BLaER1 (cell line): ENCODE data around the gene WDR7.

Source experiments
- H3K27ac ChIP-seq: shearing (Covaris generic); formaldehyde crosslinking; 2 replicates; pipeline ENCODE4 v1.8.1; 2022
- H3K27me3 ChIP-seq: shearing (Covaris generic); formaldehyde crosslinking; 2 replicates; pipeline ENCODE4 v1.8.1; 2022
- H3K36me3 ChIP-seq: shearing (Covaris generic); formaldehyde crosslinking; 2 replicates; pipeline ENCODE4 v1.8.1; 2022
- H3K4me1 ChIP-seq: shearing (Covaris generic); formaldehyde crosslinking; 2 replicates; pipeline ENCODE4 v1.8.1; 2022
- H3K4me2 ChIP-seq: shearing (Covaris generic); formaldehyde crosslinking; 2 replicates; pipeline ENCODE4 v1.8.1; 2022
- H3K4me3 ChIP-seq: shearing (Covaris generic); formaldehyde crosslinking; 2 replicates; pipeline ENCODE4 v1.8.1; 2022
- H3K9ac ChIP-seq: shearing (Covaris generic); formaldehyde crosslinking; 2 replicates; pipeline ENCODE4 v1.8.1; 2022
- H3K9me3 ChIP-seq: shearing (Covaris generic); formaldehyde crosslinking; 2 replicates; pipeline ENCODE4 v1.8.1; 2022
- H4K20me1 ChIP-seq: shearing (Covaris generic); formaldehyde crosslinking; 2 replicates; pipeline ENCODE4 v1.8.1; 2022
- Cebpa-rat ChIP-seq: shearing (Covaris generic); IDR thresholded peaks from 2 replicates; pipeline ENCODE4 v1.8.1; 2022

The WDR7 gene

GRCh38 chr18:57083485-57083884 is 432.3 kb downstream of the WDR7 start:
- H4K20me1 ChIP-seq, result peaks cover 27% of the 10 kb centered on the region

GRCh38 chr18:57084331-57085271 is 433.4 kb downstream of the WDR7 start:
- Histone ChIP-seq H3K36me3 (no peaks in the 10 kb centered on the region), H3K4me3 (no peak overlapping the region), H3K27ac (no peak overlapping the region), H3K9ac (no peak overlapping the region), H3K4me1 (peaks cover 27% of the 10 kb centered on the region), H3K9me3 (peaks cover 20% of the 10 kb centered on the region), H4K20me1 (peaks cover 27% of the 10 kb centered on the region; the same call in 1 of the 2 replicates), H3K4me2 (peak overlapping the region; percentile 60), H3K27me3 (peaks cover 70% of the 10 kb centered on the region)
- TF ChIP-seq Cebpa-rat, result no peak

More at GRCh38 chr18:57083485-57083884, 432.3 kb downstream of the WDR7 start:
- Histone ChIP-seq H3K9me3 (peaks cover 20% of the 10 kb centered on the region), H3K9ac (no peak overlapping the region), H3K4me3 (no peak overlapping the region), H3K4me1 (peaks cover 17% of the 10 kb centered on the region), H3K27me3 (peaks cover 81% of the 10 kb centered on the region), H3K4me2 (no peak overlapping the region), H3K27ac (no peak overlapping the region), H3K36me3 (no peaks in the 10 kb centered on the region)
- TF ChIP-seq Cebpa-rat, result no peak

GRCh38 chr18:57085371-57085770 is 434.2 kb downstream of the WDR7 start:
- Histone ChIP-seq H3K4me3 (no peak overlapping the region), H3K4me1 (peaks cover 35% of the 10 kb centered on the region), H3K36me3 (no peaks in the 10 kb centered on the region), H3K4me2 (peak overlapping the region; percentile 60), H3K9me3 (peaks cover 20% of the 10 kb centered on the region), H4K20me1 (peaks cover 21% of the 10 kb centered on the region; the same call in 1 of the 2 replicates), H3K27me3 (peaks cover 62% of the 10 kb centered on the region), H3K27ac (no peak overlapping the region), H3K9ac (no peak overlapping the region)
- TF ChIP-seq Cebpa-rat, result no peak

GRCh38 chr18:57086163-57086562 is 435.0 kb downstream of the WDR7 start:
- TF ChIP-seq Cebpa-rat, result no peak
- Histone ChIP-seq H3K27ac (no peak overlapping the region), H3K9me3 (peaks cover 20% of the 10 kb centered on the region), H3K36me3 (no peaks in the 10 kb centered on the region), H3K4me3 (no peak overlapping the region), H3K9ac (no peak overlapping the region), H4K20me1 (peaks cover 13% of the 10 kb centered on the region; the same call in 1 of the 2 replicates), H3K4me2 (no peak overlapping the region), H3K27me3 (peaks cover 54% of the 10 kb centered on the region), H3K4me1 (peaks cover 39% of the 10 kb centered on the region)
